Left kidney (tissue), 2 donors: ENCODE results near the gene MSI2. TPM values are rescaled to one million over a fixed set of nuclear protein-coding genes. Genes with fewer than 3 reads are reported as not detected.

Source experiments
- DNase-seq: peaks from one replicate; pipeline ENCODE4 v3.0.0-alpha.2; 2013
- polyA plus RNA-seq: library from polyadenylated mRNA; unstranded; fragments of 120-200 nt; gene quantifications from one replicate; pipeline ENCODE4 v1.2.1, GENCODE V29; 2013; ENCODE audit not compliant: insufficient read length

MSI2 gene
- polyA plus RNA-seq, 1 donor = 106 TPM

- DNase-seq = no peak
Observed at GRCh38 chr17:57341611-57342540, 85.6 kb downstream of the MSI2 start.

GRCh38 chr17:57342963-57343589 is 86.8 kb downstream of the MSI2 start:
- no peak for DNase-seq

GRCh38 chr17:57343717-57344116 is 87.4 kb downstream of the MSI2 start:
- DNase-seq = no peak

DNA sequence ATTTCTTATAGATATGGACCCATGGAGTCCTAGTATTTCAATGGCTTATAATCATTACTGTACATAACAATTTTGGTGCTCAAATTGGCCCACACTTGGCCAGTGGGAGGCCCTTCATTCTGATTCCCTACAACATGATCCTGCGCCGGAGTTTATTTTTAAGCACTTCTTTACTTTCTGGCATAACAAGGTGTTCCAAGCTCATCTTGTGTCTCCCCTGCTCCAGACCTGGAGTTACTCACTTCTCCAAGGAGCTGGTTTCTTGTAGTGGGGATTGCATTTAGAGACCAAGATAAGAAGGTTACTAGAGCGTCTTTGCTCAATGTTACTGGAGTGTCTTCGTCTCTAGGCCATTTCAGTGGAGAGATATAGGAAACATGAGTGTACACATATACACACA is 87.9 kb downstream of the MSI2 start:
- no peak for DNase-seq

DNA sequence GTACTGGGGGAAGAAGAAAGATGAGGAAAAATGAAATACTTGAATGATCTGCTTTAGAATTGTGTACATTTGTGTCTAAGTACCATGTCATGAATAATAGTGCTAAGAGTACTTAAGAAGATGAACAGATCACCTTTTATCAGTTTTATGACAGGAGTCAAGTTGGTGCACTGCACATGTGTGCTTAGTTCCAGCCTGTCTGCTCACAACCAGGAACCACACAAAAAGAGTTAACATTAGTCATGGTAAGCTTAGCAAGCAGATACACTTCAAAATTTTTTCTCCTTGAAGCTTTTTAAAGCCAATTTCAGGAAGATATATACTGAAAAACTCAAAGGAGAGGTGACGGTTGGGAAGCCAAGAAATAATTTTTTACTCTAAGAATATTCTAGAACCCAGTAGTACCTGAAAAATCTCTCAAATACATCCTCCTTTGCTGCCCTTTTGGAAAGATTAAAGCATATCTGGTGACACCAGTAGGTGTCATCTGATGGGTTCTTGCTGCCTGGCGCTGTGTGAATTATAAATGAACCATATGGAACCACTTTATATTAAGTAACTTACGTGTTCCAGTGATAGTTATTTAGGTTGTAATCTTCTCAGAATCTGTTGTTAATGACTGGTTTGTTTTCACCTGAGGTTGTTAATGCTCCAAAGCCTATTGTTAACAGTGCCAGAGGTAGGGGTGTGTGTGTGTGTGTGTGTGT is 93.4 kb downstream of the MSI2 start:
- no peak for DNase-seq

DNA sequence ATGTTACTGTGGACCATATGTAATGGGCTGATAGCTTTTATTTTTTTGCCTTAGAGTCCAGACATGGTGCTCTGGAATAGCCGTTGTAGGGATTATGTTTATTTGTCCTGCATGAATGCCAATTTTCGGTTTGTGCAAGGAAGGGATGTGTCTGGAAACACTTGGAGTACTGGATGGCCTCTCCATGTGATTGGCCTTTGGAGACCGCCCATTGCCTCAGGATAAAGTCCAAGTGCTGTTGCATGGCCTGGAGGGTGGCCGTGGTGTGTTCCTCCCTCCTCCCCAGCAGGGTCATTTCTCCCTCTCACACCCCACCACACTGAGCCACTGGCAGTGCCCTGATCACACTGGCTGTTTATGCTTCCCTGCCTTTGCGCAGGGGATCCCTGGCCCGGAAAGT is 93.9 kb downstream of the MSI2 start:
- DNase-seq = no peak

DNA sequence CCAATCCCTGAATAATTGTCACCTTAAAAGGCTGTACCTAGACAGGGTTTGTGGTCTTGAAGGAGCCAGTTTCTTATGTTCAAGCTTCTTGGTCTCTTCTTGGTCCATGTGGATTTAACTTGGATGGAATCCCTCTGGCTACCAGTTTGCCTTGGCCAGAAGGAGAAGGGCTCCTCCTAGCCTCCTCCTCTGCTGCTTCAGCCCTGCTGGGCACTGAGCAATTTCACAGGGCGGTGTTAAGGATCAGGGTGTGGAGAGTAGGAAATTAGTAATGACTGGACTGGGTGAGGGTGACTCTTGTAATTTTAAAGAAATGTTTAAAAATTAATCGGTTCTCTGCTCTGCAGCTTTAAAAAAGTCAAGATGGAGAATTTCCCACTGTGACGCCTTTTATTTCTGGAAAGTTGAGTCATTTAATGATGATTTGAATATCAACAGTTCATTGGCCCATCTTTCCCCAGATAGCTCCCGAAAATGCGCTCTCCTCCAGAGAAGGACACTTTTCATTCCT is 96.4 kb downstream of the MSI2 start:
- DNase-seq = no peak

- DNase-seq = no peak
Observed at GRCh38 chr17:57354673-57355072, 98.3 kb downstream of the MSI2 start.

GRCh38 chr17:57355090-57355859 is 99.0 kb downstream of the MSI2 start:
- no peak for DNase-seq

- DNase-seq = no peak
Observed at GRCh38 chr17:57356153-57356718, 99.9 kb downstream of the MSI2 start.

DNA sequence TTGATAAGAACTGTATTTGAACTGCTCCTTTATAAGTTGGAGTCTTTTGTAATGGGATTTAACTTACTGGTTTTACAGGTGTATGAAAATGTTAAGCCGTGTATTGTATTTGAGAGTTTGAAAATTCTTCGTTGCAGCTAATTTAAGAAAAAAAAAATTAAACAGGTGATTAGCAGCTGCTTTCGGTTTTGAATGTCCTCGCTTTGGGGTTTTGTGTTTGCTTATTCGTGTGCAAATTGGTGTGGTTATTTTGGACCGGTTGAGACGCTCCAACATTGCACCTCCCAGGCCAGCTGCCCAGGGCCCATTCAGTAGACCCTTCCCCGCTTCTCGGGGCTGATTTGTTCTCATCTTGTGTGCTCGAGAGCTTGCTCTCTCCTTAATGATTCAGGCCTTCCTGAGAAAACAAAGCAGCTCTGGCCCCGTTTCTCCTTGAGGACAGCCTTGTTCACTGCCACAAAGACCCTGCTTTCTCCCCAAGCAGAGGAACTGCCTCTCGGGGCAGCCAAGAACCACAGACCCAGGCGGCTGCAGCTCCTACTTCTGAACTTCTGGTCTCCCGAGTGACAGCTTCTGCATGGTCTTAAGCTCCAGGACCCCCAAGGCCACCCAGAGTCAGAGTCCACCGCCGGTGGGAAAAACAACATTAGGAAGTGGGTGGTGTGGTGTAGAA is 100.5 kb downstream of the MSI2 start:
- no peak for DNase-seq

DNA sequence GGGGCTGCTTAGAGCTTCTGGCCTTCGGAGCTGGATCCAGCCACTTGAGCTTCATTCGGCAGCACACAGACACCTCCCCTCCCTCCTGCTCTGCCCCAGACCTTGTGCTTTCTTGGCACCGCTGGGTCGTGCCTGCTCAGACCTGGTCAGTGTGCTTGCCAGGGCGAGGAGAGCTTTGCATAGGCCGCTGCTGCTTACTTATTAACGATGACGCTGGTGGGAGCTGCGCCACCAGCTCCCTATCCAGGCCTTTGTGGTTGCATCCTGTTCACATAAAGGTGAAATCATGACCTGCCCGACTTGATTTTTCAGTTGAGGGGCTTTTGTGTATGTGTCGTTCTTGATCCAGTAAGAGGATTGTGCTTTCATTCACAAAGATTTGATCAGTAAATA is 101.1 kb downstream of the MSI2 start:
- no peak for DNase-seq

DNA sequence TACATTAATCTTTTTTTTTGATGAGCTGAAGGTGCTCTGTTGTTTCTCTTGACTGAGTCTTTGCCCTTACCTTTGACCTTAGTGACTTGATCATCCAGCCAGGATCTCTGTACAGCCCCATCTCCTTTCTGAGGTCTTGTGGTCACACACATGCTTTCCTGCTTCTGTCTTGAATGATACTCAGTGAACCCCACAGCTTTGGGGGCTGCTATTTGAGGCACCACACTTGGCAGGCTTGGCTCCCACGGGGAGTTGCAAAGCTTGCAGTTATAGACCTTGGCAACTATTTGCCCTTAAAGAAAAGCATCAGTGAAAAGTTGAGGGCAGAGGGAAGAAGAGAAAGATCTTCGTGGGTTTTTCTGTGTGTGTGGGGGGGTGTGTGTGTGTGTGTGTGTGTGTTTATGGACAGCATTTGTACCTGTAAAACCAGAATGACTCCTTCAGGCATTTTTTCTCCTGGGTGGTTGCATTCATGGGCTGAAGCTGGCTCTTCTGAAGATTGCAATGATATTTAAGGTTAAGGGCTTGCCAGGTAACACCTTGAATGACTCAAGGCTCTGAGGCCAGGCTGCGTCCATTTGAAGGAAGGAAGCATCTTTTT is 101.6 kb downstream of the MSI2 start:
- DNase-seq = no peak

DNA sequence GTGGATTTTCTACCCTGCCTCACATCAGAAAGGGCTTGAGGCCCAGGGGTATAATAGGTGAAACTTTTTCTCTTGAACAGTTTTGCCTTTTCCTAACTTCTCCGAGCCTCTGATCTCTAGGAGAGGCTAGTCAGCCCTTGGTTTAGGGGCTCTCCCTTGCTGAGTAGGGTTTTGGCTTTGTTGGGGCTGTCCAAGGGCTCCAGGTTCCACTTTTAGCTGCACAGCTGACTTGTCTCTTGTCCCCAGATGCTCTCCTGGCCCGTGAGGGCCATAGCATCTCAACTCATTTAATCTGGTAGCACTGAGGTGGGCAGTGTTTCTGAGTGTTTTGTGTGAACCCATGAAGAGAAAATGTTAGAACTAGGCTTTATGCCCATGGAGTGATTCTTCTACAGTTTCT is 103.9 kb downstream of the MSI2 start:
- no peak for DNase-seq

DNA sequence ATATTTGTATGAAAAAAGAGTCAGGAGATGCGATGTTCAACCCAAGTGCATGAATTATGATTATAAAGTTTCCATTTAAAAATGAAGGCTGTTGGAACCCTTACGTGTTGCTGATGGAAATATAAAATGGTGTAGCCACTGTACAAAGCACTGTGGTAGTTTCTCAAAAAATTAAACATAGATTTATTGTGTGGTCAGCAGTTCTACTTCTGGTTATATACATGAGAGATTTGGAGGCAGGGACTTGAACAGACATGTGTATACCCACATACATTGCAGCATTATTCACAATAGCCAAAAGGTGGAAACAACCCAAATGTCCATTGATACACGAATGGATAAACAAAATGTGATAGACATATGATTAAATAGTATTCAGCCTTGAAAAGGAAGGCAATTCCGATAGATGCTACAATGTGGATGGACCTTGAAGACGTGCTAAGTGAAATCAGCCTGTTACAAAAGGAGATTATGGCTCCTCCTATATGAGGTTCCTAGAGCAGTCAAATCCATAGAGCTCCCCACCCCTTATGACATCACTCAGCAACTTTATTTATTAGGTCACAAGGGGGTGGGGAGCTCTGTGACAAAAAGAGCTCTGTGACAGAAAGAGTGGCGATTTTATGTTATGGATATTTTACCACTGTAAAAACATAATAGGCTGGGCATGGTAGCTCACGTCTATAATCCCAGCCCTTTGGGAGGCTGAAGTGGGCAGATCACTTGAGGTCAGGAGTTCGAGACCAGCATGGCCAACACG is 106.7 kb downstream of the MSI2 start:
- DNase-seq = no peak

DNA sequence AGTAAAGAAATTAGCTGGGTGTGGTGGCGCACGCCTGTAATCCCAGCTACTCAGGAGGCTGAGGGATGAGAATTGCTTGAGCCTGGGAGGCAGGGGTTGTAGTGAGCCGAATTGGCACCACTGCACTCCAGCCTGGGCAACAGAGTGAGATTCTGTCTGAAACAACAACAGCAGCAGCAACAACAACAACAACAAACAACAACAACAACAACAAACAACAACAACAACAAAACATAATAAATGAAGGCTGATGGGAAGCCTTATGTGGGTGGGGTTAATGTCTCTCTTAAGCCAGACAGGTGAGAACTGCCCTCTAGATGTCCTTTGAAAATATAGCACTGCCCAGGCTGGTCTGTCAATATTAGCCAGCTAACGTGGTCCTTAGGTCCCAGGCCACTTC is 107.3 kb downstream of the MSI2 start:
- DNase-seq = no peak

DNA sequence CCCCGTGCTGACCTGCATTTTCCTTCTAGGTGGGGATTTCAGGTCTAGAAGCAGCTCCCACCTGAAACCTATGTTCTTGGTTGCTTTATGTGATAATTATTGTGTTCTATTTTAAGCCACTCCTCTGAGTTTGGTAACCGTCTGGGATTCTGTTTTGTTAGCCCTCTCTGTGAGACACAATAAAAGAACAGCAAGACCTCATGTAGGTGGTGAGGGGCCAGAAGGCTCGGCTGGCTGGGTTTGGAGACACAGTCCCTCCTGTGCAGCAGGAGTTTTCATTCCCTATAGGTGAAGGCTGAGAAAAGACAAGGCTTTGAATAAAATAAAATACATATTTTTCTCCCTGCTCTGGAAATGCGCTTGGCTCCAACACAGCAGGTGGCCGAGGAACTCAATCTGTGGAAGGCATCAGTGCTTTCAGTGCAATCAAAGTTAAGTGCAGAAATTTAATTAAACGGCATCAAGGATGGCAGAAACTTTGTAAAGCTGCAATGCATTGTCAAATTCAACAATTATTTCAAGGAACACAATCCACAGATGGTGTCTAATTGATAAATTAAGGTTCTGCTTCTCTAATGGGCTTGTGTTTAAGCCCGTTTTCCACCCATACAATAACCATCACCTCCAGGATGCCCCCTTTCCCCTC is 107.8 kb downstream of the MSI2 start:
- DNase-seq = no peak

DNA sequence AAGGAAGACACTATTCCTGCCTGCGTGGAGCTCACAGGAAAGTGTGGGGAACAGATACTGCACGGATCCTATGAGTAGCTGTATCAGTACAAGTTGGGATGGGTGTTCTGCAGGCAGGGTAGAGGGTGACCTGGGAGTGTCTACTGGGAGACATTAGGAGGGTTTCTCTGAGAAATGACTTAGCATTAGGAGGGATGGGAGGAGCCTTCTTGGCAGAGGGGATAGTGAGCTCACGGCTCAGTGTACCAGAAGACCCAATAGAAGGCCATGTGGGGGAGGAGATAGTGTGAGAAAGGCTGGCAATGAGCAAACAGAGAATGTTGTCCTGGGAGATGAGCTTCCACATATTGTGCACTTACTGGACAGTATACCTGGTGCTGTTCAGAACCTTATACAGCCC is 109.1 kb downstream of the MSI2 start:
- DNase-seq = no peak

DNA sequence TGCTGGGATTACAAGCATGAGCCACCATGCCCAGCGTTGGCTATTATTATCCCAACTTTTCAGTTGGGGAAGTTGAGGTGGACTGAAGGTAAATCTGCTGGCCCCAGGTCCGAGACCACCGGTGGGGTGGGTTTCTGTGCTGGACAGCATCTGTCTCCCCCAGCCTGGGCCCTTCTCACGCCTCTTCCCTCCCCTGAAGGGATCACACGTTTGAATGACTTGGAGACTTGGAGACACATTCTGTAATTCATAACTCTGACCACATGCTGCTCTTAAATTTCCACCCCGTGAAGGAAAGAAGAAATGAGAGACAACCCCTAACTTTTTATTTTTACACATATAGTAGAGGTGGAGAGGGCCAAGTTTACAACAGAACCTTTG is 109.8 kb downstream of the MSI2 start:
- DNase-seq = no peak
